Thymus (tissue), 14 donors: Measurements from ENCODE around the gene SH3BP4. TPM values are rescaled to one million over a fixed set of nuclear protein-coding genes. Genes with fewer than 3 reads are reported as not detected.

Source experiments
- DNase-seq, 9 donors: peaks; one replicate each; pipeline ENCODE4 v3.0.0-alpha.2; 2013; ENCODE audit warnings: low spot score in 9 of 9, low read depth in 6 of 9, missing footprints in 1 of 9
- H3K27ac ChIP-seq, 2 donors: one replicate each; pipeline ENCODE4 v1.5.1; 2013; ENCODE audit warnings: control low read depth in 1 of 2, low read depth in 1 of 2, low read length in 1 of 2, mild to moderate bottlenecking in 1 of 2, moderate library complexity in 1 of 2
- H3K27me3 ChIP-seq, 2 donors: one replicate each; pipeline ENCODE4 v1.5.1; 2013; ENCODE audit warnings: low read length in 1 of 2; ENCODE audit not compliant: control insufficient read depth in 2 of 2, insufficient read depth in 1 of 2
- H3K36me3 ChIP-seq, 2 donors: one replicate each; pipeline ENCODE4 v1.5.1; 2013; ENCODE audit warnings: low read length in 1 of 2, mild to moderate bottlenecking in 1 of 2, moderate library complexity in 1 of 2; ENCODE audit not compliant: control insufficient read depth in 2 of 2, insufficient read depth in 2 of 2
- H3K4me1 ChIP-seq, 2 donors: one replicate each; pipeline ENCODE4 v1.5.1; 2013; ENCODE audit warnings: low read length in 2 of 2; ENCODE audit not compliant: control insufficient read depth in 2 of 2, insufficient read depth in 2 of 2
- H3K4me3 ChIP-seq, 2 donors: one replicate each; pipeline ENCODE4 v1.5.1; 2013; ENCODE audit warnings: low read length in 2 of 2, control low read depth in 1 of 2, mild to moderate bottlenecking in 1 of 2
- H3K9me3 ChIP-seq, 2 donors: one replicate each; pipeline ENCODE4 v1.5.1; 2013; ENCODE audit warnings: low read length in 1 of 2, mild to moderate bottlenecking in 1 of 2; ENCODE audit not compliant: control insufficient read depth in 2 of 2, insufficient read depth in 1 of 2
- WGBS: extraction: QIAGEN DNeasy Blood & Tissue Kit; methylation state at CpG from one replicate; pipeline ENCODE4 v1.1.7; 2013; 5-methylcytosine and 5-hydroxymethylcytosine counted together
- long read RNA-seq, 10 donors: transcript quantifications; one replicate each; lab custom pipeline, GENCODE V29; 2026
- polyA plus RNA-seq: library from polyadenylated mRNA; stranded (reverse); fragments of 200-250 nt; gene quantifications from one replicate; pipeline ENCODE4 v1.2.3, GENCODE V29; 2013
- total RNA-seq: library from RNA; stranded (reverse); fragments of 120-200 nt; gene quantifications from one replicate; pipeline ENCODE4 v1.2.4, GENCODE V29; 2013
- donor health status: healthy.

Gene SH3BP4, protein sequence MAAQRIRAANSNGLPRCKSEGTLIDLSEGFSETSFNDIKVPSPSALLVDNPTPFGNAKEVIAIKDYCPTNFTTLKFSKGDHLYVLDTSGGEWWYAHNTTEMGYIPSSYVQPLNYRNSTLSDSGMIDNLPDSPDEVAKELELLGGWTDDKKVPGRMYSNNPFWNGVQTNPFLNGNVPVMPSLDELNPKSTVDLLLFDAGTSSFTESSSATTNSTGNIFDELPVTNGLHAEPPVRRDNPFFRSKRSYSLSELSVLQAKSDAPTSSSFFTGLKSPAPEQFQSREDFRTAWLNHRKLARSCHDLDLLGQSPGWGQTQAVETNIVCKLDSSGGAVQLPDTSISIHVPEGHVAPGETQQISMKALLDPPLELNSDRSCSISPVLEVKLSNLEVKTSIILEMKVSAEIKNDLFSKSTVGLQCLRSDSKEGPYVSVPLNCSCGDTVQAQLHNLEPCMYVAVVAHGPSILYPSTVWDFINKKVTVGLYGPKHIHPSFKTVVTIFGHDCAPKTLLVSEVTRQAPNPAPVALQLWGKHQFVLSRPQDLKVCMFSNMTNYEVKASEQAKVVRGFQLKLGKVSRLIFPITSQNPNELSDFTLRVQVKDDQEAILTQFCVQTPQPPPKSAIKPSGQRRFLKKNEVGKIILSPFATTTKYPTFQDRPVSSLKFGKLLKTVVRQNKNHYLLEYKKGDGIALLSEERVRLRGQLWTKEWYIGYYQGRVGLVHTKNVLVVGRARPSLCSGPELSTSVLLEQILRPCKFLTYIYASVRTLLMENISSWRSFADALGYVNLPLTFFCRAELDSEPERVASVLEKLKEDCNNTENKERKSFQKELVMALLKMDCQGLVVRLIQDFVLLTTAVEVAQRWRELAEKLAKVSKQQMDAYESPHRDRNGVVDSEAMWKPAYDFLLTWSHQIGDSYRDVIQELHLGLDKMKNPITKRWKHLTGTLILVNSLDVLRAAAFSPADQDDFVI
- total RNA-seq (6.2 TPM), polyA plus RNA-seq (12.3 TPM)
- long read RNA-seq, donor 1, result 0 reads
- long read RNA-seq, donor 2, full-length matches to known transcripts, result 5 of 5 reads
- long read RNA-seq, donor 2, partial matches to known transcripts, result 0 of 5 reads
- long read RNA-seq, donor 2, other reads (novel, unspliced or antisense), result 0 of 5 reads
- long read RNA-seq, donor 3, full-length matches to known transcripts, result 1 of 1 reads
- long read RNA-seq, donor 3, partial matches to known transcripts, result 0 of 1 reads
- long read RNA-seq, donor 3, other reads (novel, unspliced or antisense), result 0 of 1 reads
- long read RNA-seq, donor 4, full-length matches to known transcripts, result 1 of 1 reads
- long read RNA-seq, donor 4, partial matches to known transcripts, result 0 of 1 reads
- long read RNA-seq, donor 4, other reads (novel, unspliced or antisense), result 0 of 1 reads
- long read RNA-seq, donor 5, full-length matches to known transcripts, result 1 of 6 reads
- long read RNA-seq, donor 5, partial matches to known transcripts, result 5 of 6 reads
- long read RNA-seq, donor 5, other reads (novel, unspliced or antisense), result 0 of 6 reads
- long read RNA-seq, donor 6, result 0 reads
- long read RNA-seq, donor 7, result 0 reads
- long read RNA-seq, donor 8, result 0 reads
- long read RNA-seq, donor 9, full-length matches to known transcripts, result 1 of 1 reads
- long read RNA-seq, donor 9, partial matches to known transcripts, result 0 of 1 reads
- long read RNA-seq, donor 9, other reads (novel, unspliced or antisense), result 0 of 1 reads
- long read RNA-seq, donor 10, result 0 reads

DNA sequence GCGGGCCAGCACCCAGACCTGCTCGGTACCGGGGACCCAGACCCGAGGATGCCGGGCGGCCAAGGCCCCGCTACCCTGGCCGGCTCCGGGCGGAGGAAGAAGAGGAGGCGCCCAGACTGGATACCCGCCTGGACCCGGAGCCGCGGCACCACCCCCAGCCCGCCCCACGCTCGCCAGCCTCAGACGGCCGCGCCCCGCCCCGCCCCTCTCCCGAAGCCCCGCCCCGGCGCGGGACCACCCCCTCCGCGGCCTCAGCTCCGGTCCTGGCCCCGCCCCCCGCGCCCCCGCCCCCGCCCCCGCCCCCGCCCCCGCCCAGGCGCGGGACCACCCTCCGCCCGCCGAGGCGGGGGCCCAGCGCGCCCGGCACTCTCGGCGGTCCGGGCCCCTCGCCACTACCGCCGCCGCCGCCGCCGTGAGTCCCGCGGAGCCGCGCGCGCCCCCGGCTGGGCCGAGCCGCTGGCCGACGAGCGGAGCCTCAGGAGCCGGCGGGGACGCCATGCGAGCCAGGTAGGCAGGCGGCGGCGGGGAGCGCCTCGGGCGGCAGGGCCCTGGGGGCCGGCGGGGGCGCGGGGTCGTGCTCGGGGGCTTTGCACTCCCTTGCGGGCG is at the start of gene SH3BP4:
SH3BP4 (plus strand) TSS at position 354 of the 606 bp plus-strand sequence. CDS start 82,986 bp downstream, outside the sequence.
- H3K9me3 ChIP-seq, result peaks cover 0 to 9% of the 10 kb centered on the region in 2 donors
- H3K27me3 ChIP-seq, result peaks cover 50 to 65% of the 10 kb centered on the region in 2 donors
- no peaks in the 10 kb centered on the region for H3K36me3 ChIP-seq
- DNase-seq, result peak in 7 of 9 donors; percentile 38 to 76 (median 54)
- peaks cover 2 to 22% of the 10 kb centered on the region in 2 donors for H3K4me1 ChIP-seq
- WGBS, result under 1% methylated on average over 81 of the region's 88 CpGs
- H3K27ac ChIP-seq, result peak within 1 kb of the TSS in 1 of 2 donors; percentile 25
- H3K4me3 ChIP-seq, result peak within 1 kb of the TSS; percentile 51 to 80

DNA sequence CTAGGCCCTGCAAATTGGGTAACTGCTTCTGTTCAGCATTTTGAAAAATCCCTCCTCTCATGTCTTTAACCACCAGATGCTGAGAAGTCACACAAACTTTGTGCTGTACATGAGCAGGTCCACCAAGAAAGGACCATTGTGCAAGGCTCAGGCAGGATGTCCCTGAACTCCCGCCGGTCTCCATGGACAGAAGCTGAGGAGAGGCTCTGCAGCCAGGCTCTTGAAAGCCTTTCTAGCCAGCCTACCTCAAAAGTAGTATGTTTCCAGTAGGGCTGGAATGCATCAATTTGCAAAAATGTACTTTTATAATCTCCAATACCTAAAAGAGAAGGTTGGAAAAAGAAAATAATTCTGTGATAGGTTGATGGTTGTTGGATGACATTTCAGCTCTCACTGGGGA is 47.0 kb upstream of the SH3BP4 start:
- H3K27me3 ChIP-seq, result no peaks in the 10 kb centered on the region
- WGBS, result 94% methylated on average over 2 of the region's 2 CpGs
- DNase-seq, result no peak

DNA sequence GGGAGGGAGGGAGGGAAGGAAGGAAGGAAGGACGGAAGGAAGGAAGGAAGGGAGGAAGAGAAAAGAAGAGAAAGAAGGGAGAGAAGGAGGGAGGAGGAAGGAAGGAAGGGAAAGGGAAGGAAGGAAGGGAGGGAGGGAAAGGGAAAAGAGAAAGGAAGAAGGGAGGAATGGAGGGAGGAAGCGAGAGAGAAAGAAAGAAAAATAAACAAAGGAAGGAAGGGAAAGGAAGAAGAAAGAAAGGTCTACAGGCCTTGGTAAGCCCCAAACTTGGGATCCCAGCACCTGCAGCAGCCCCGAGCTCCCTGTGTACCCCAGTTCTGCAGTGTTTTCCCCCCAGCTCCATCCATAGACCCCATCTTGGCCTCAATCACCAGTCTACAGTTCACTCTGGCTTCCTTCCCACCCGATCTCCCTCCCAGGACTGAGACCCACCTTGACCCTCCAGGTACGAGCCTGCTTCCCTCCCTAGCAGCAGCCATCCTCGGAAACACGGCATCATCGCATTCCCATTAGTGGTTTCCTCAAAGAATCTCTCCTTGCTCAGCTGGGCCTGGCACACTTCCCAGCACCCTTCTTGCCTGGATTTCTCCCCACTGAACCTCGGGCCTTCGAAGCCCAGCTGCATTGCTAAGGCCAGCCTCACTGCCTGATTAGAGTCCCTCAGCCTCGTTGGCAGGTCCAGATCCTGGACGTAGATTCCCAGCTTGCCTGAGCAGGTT is 46.1 kb upstream of the SH3BP4 start:
- no peak for DNase-seq
- 95% methylated on average over 12 of the region's 12 CpGs for WGBS

More for the DNA sequence above, 47.0 kb upstream of the SH3BP4 start:
- H3K4me3 ChIP-seq, result no peak overlapping the region
- H3K9me3 ChIP-seq, result no peaks in the 10 kb centered on the region
- H3K4me1 ChIP-seq, result no peaks in the 10 kb centered on the region
- no peak overlapping the region for H3K27ac ChIP-seq
- no peaks in the 10 kb centered on the region for H3K36me3 ChIP-seq

DNA sequence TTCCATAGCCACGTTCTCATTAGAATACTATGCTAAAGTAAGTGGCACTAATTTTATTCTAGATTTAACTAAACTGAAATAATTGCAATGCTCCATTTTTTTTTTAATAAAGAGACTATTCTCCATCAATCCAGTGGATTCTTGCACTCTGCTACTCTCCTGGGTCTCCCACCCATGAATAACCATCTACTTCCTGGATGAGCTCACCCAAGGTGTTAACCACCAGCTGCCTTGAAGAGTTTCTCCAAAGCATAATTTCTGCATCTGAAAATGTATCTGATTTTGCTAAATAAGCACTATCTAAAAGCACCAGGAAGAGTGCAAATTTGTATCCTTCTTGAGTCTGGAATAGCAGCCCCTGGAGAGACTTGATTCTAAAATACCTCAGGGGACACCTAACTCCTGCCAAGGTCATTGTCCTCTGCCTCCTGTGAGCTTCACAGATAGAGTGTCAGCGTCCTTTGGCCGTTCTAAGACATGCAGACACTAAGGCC is 41.6 kb upstream of the SH3BP4 start:
- no peaks in the 10 kb centered on the region for H3K9me3 ChIP-seq
- no peaks in the 10 kb centered on the region for H3K27me3 ChIP-seq
- H3K4me3 ChIP-seq, result no peak overlapping the region
- no peak for DNase-seq
- no peak overlapping the region for H3K27ac ChIP-seq
- H3K4me1 ChIP-seq, result no peaks in the 10 kb centered on the region
- H3K36me3 ChIP-seq, result no peaks in the 10 kb centered on the region
- WGBS, result 95% methylated on average over 3 of the region's 3 CpGs

More for the DNA sequence above, 46.1 kb upstream of the SH3BP4 start:
- Histone ChIP-seq H3K4me3 (no peak overlapping the region), H3K27ac (no peak overlapping the region), H3K27me3 (no peaks in the 10 kb centered on the region), H3K36me3 (no peaks in the 10 kb centered on the region), H3K9me3 (no peaks in the 10 kb centered on the region), H3K4me1 (no peaks in the 10 kb centered on the region)

DNA sequence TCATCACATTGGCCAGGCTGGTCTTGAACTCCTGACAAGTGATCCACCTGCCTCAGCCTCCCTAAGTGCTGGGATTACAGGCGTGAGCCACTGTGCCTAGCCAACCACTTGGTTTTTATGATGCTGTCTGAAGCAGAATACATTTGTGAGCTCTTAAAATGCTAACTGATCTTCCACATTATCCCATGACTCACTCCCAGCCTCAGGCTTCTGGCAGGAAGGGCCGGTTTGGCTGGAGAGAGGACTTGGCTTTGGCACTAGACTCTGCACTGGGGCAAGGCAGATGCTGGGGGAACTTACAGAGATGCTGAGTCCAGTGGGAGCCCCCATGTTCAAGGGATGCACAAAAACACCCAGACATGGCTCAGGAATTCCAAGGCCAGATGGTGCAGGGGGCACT is 40.5 kb upstream of the SH3BP4 start:
- Histone ChIP-seq H3K4me3 (no peak overlapping the region), H3K4me1 (no peaks in the 10 kb centered on the region), H3K36me3 (no peaks in the 10 kb centered on the region), H3K27me3 (no peaks in the 10 kb centered on the region), H3K27ac (no peak overlapping the region), H3K9me3 (no peaks in the 10 kb centered on the region)
- WGBS, result 93% methylated on average over 2 of the region's 2 CpGs
- no peak for DNase-seq

DNA sequence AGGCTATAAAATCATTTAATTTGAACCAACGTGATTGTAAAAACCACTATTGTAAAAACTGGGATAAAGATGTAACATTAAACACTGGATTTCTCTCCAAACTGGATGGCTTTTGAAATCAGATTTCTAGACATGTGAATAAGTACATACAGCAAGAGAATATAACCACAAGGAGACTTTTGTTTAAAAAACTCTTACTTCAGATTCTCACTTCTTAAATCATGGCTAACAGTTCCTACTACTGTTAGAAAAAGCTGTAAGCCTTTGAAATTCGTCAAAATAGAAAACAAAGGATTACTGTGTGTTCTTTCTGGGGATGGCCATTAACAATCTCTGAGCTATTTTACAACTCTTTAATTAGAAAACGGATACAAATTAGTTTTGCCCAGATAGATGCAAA is 39.4 kb upstream of the SH3BP4 start:
- Histone ChIP-seq H3K27me3 (no peaks in the 10 kb centered on the region), H3K36me3 (no peaks in the 10 kb centered on the region), H3K27ac (no peak overlapping the region), H3K4me1 (no peaks in the 10 kb centered on the region), H3K9me3 (no peaks in the 10 kb centered on the region), H3K4me3 (no peak overlapping the region)
- 96% methylated on average over 3 of the region's 3 CpGs for WGBS
- DNase-seq, result no peak

DNA sequence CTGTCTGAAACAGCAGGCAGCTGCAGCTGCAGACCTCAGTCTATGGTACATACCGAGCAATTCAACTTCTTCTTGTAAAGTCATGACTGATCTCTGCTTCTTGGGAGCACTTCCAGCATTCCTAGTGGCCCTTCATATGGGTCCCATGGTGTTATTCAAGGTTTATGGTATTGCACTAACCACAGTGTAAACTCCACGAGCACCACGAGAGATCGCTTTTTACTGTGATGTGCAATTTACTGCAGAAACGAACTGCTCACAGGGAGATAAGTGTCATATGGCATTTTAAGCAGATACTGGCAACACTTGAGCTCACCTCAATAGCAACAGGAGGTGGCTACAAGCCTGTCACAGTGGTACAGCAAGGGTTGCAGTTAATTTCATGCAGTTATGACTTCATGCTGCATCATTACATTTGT is 38.6 kb upstream of the SH3BP4 start:
- WGBS, result 87% methylated on average over 5 of the region's 5 CpGs
- H3K27ac ChIP-seq, result no peak overlapping the region
- no peak overlapping the region for H3K4me3 ChIP-seq
- no peaks in the 10 kb centered on the region for H3K36me3 ChIP-seq
- no peaks in the 10 kb centered on the region for H3K9me3 ChIP-seq
- no peaks in the 10 kb centered on the region for H3K4me1 ChIP-seq
- DNase-seq, result no peak
- no peaks in the 10 kb centered on the region for H3K27me3 ChIP-seq
